ES-I3 (cell line): ENCODE results near the gene NABP1.

ENCODE experiments used
- H3K36me3 ChIP-seq: 2 replicates; pipeline ENCODE4 v1.6.1; 2013; ENCODE audit warnings: mild to moderate bottlenecking, low read length, control low read depth, moderate library complexity; ENCODE audit not compliant: insufficient read depth
- H3K4me1 ChIP-seq: 2 replicates; pipeline ENCODE4 v1.6.1; 2013; ENCODE audit warnings: mild to moderate bottlenecking, control low read depth, low read length; ENCODE audit not compliant: insufficient read depth
- H3K9ac ChIP-seq: 2 replicates; pipeline ENCODE4 v1.6.1; 2013; ENCODE audit warnings: low read depth, mild to moderate bottlenecking, low read length, moderate library complexity
- H3K9me3 ChIP-seq: 2 replicates; pipeline ENCODE4 v1.6.1; 2013; ENCODE audit warnings: mild to moderate bottlenecking, low read length, moderate library complexity; ENCODE audit not compliant: control insufficient read depth, insufficient read depth

Gene NABP1

GRCh38 chr2:191677646-191678436, at the start of gene NABP1:
Gene NABP1 (plus strand): TSS chr2:191678136. CDS start chr2:191678615, 479 bp downstream.
- Histone ChIP-seq H3K9ac (peak within 1 kb of the TSS; percentile 90), H3K36me3 (peaks cover 7% of the 10 kb centered on the region), H3K9me3 (no peaks in the 10 kb centered on the region), H3K4me1 (peaks cover 17% of the 10 kb centered on the region)

- H3K4me1 ChIP-seq = no peaks in the 10 kb centered on the region
- H3K9ac ChIP-seq = no peak overlapping the region
Measured at GRCh38 chr2:191629001-191629453, 48.9 kb upstream of the NABP1 start.

GRCh38 chr2:191629976-191630712, 47.8 kb upstream of the NABP1 start:
- Histone ChIP-seq H3K36me3 (no peaks in the 10 kb centered on the region), H3K9ac (no peak overlapping the region), H3K4me1 (no peaks in the 10 kb centered on the region), H3K9me3 (no peaks in the 10 kb centered on the region)

More at GRCh38 chr2:191629001-191629453, 48.9 kb upstream of the NABP1 start:
- H3K36me3 ChIP-seq = no peaks in the 10 kb centered on the region
- H3K9me3 ChIP-seq = no peaks in the 10 kb centered on the region

GRCh38 chr2:191631754-191632153, 46.2 kb upstream of the NABP1 start:
- Histone ChIP-seq H3K4me1 (no peaks in the 10 kb centered on the region), H3K9me3 (no peaks in the 10 kb centered on the region), H3K36me3 (no peaks in the 10 kb centered on the region), H3K9ac (no peak overlapping the region)

- Histone ChIP-seq H3K9ac (no peak overlapping the region), H3K9me3 (no peaks in the 10 kb centered on the region), H3K4me1 (peaks cover 6% of the 10 kb centered on the region), H3K36me3 (no peaks in the 10 kb centered on the region)
Measured at GRCh38 chr2:191632426-191632825, 45.5 kb upstream of the NABP1 start.

GRCh38 chr2:191634791-191635190, 43.1 kb upstream of the NABP1 start:
- peaks cover 19% of the 10 kb centered on the region for H3K4me1 ChIP-seq
- no peaks in the 10 kb centered on the region for H3K36me3 ChIP-seq
- H3K9me3 ChIP-seq = no peaks in the 10 kb centered on the region
- H3K9ac ChIP-seq = no peak overlapping the region

GRCh38 chr2:191635333-191636234, 42.4 kb upstream of the NABP1 start:
- Histone ChIP-seq H3K9ac (no peak overlapping the region), H3K9me3 (no peaks in the 10 kb centered on the region), H3K4me1 (peaks cover 19% of the 10 kb centered on the region), H3K36me3 (no peaks in the 10 kb centered on the region)

GRCh38 chr2:191636235-191636543, 41.7 kb upstream of the NABP1 start:
- H3K36me3 ChIP-seq = no peaks in the 10 kb centered on the region
- H3K9me3 ChIP-seq = no peaks in the 10 kb centered on the region
- no peak overlapping the region for H3K9ac ChIP-seq
- H3K4me1 ChIP-seq = peaks cover 19% of the 10 kb centered on the region

- Histone ChIP-seq H3K9me3 (no peaks in the 10 kb centered on the region), H3K4me1 (peaks cover 19% of the 10 kb centered on the region), H3K36me3 (no peaks in the 10 kb centered on the region), H3K9ac (no peak overlapping the region)
Measured at GRCh38 chr2:191636586-191636985, 41.4 kb upstream of the NABP1 start.

GRCh38 chr2:191637182-191638078, 40.5 kb upstream of the NABP1 start:
- H3K4me1 ChIP-seq = peaks cover 19% of the 10 kb centered on the region
- no peaks in the 10 kb centered on the region for H3K36me3 ChIP-seq
- H3K9ac ChIP-seq = no peak overlapping the region
- no peaks in the 10 kb centered on the region for H3K9me3 ChIP-seq

- no peak overlapping the region for H3K9ac ChIP-seq
- peaks cover 19% of the 10 kb centered on the region for H3K4me1 ChIP-seq
- no peaks in the 10 kb centered on the region for H3K36me3 ChIP-seq
- no peaks in the 10 kb centered on the region for H3K9me3 ChIP-seq
Measured at GRCh38 chr2:191638079-191638801, 39.7 kb upstream of the NABP1 start.

GRCh38 chr2:191638802-191639172, 39.1 kb upstream of the NABP1 start:
- no peak overlapping the region for H3K9ac ChIP-seq
- no peaks in the 10 kb centered on the region for H3K36me3 ChIP-seq
- H3K4me1 ChIP-seq = peaks cover 19% of the 10 kb centered on the region
- no peaks in the 10 kb centered on the region for H3K9me3 ChIP-seq

- H3K36me3 ChIP-seq = no peaks in the 10 kb centered on the region
- no peaks in the 10 kb centered on the region for H3K9me3 ChIP-seq
- H3K4me1 ChIP-seq = peaks cover 19% of the 10 kb centered on the region
- H3K9ac ChIP-seq = no peak overlapping the region
Measured at GRCh38 chr2:191641609-191642008, 36.3 kb upstream of the NABP1 start.
